Right cardiac atrium (tissue), 5 donors: ENCODE measurements around the gene STYXL1. TPM values are rescaled to one million over a fixed set of nuclear protein-coding genes. Genes with fewer than 3 reads are reported as not detected.

Source experiments
- ATAC-seq, 2 donors: fragments of 200-7000 bp; cut with Tn5 transposase; one replicate each; pipeline versions ENCODE4 v1.8.0 to v1.9.1; 2020; ENCODE audit warnings: moderate library complexity in 2 of 2, mild to moderate bottlenecking in 1 of 2
- DNase-seq, 3 donors: peaks; one replicate each; pipeline ENCODE4 v3.0.0-alpha.2; 2020
- H3K27ac ChIP-seq: one replicate; pipeline ENCODE4 v1.5.1; 2013; ENCODE audit warnings: mild to moderate bottlenecking, low read length, control low read depth, moderate library complexity
- H3K27me3 ChIP-seq: one replicate; pipeline ENCODE4 v1.6.1; 2013; ENCODE audit not compliant: control insufficient read depth, insufficient read depth
- H3K4me1 ChIP-seq: one replicate; pipeline ENCODE4 v1.6.1; 2013; ENCODE audit warnings: low read length; ENCODE audit not compliant: control insufficient read depth, insufficient read depth
- H3K4me3 ChIP-seq: one replicate; pipeline ENCODE4 v1.5.1; 2013; ENCODE audit warnings: low read length, control low read depth
- H3K9me3 ChIP-seq: one replicate; pipeline ENCODE4 v1.6.1; 2013; ENCODE audit warnings: low read length; ENCODE audit not compliant: control insufficient read depth
- WGBS: extraction: QIAGEN DNeasy Blood & Tissue Kit; methylation state at CpG from one replicate; pipeline ENCODE4 v1.1.7; 2013; 5-methylcytosine and 5-hydroxymethylcytosine counted together
- intact Hi-C, 4 donors: fragments of 100-400 bp; cut with DNase I; formaldehyde crosslinking; loops; one replicate each; pipeline versions ENCODE4 v1.11.0 to v1.14.0; 2022 to 2023
- polyA plus RNA-seq: library from polyadenylated mRNA; stranded (reverse); fragments of 200-250 nt; gene quantifications from one replicate; pipeline ENCODE4 v1.2.3, GENCODE V29; 2013
- total RNA-seq, 4 donors: library from RNA; stranded (reverse); fragmentation: NEBNext Ultra II Directional; extraction: Animal tissue kit (Norgen Biotek cat#: 25700); gene quantifications; one replicate each; pipeline ENCODE4 v1.2.1, GENCODE V29; 2021
- donor health status: healthy with polysubstance abuse.
- donor health status: DM: no; HTN: yes; CAD: no.
- donor health status: DM: no; HTN: no; CAD: no.
- donor health status: DM: no; HTN: yes; CAD: no; lungs with severe emphysema.
- donor health status: DM: yes; HTN: yes; CAD: no.

STYXL1 gene
- total and polyA plus RNA-seq, 5 donors: 10.2 to 43.7 (median 26.8) TPM

GRCh38 chr7:75965617-75966016 is 82.2 kb downstream of the STYXL1 start:
- Histone ChIP-seq H3K4me3 (no peak overlapping the region), H3K27ac (peak overlapping the region; percentile 42), H3K9me3 (no peaks in the 10 kb centered on the region), H3K27me3 (no peaks in the 10 kb centered on the region), H3K4me1 (peaks cover 15% of the 10 kb centered on the region)
- peak in 1 of 3 donors; percentile 59 for DNase-seq
- WGBS: 80% methylated on average over 13 of the region's 13 CpGs
- intact Hi-C loops: loop anchor here in 1 of 4 donors (10.0 kb wide), 1 partner anchor 51 kb away; the partner anchor contains the start of gene POR
- no peak for ATAC-seq

- Histone ChIP-seq H3K4me3 (no peak overlapping the region), H3K9me3 (no peaks in the 10 kb centered on the region), H3K4me1 (peaks cover 12% of the 10 kb centered on the region), H3K27ac (peak overlapping the region; percentile 13), H3K27me3 (no peaks in the 10 kb centered on the region)
- 42% methylated on average over 9 of the region's 9 CpGs for WGBS
- intact Hi-C loops: loop anchor here in 1 of 4 donors (10.0 kb wide), 1 partner anchor 49 kb away; the partner anchor contains the start of gene POR
- ATAC-seq (peak; percentile 6 to 9), DNase-seq (peak in 1 of 3 donors; percentile 48)
These were observed 84.3 kb downstream of the STYXL1 start for GRCh38 chr7:75963381-75963995.

- no peaks in the 10 kb centered on the region for H3K9me3 ChIP-seq
- WGBS: 14% methylated on average over 18 of the region's 18 CpGs
- intact Hi-C loops: loop anchor here in 1 of 4 donors (10.0 kb wide), 1 partner anchor 48 kb away; the partner anchor contains the start of gene POR
- H3K27me3 ChIP-seq: no peaks in the 10 kb centered on the region
- no peak overlapping the region for H3K4me3 ChIP-seq
- peak; percentile 81 to 82 (median 82) for DNase-seq
- peak overlapping the region; percentile 13 for H3K27ac ChIP-seq
- ATAC-seq: peak; percentile 23 to 70
- peaks cover 11% of the 10 kb centered on the region for H3K4me1 ChIP-seq
These were observed 85.0 kb downstream of the STYXL1 start for GRCh38 chr7:75962607-75963380.

GRCh38 chr7:75961218-75961617 is 86.6 kb downstream of the STYXL1 start:
- Histone ChIP-seq H3K4me3 (no peak overlapping the region), H3K27me3 (no peaks in the 10 kb centered on the region), H3K9me3 (no peaks in the 10 kb centered on the region), H3K4me1 (peaks cover 7% of the 10 kb centered on the region), H3K27ac (no peak overlapping the region)
- DNase-seq (peak in 1 of 3 donors; percentile 17), ATAC-seq (no peak)
- intact Hi-C loops: loop anchor here in 1 of 4 donors (10.0 kb wide), 1 partner anchor 46 kb away; the partner anchor contains the start of gene POR
- WGBS: 89% methylated on average over 7 of the region's 7 CpGs

GRCh38 chr7:75960372-75960771 is 87.4 kb downstream of the STYXL1 start:
- DNase-seq: peak in 1 of 3 donors; percentile 10
- Histone ChIP-seq H3K27ac (no peak overlapping the region), H3K4me1 (peaks cover 7% of the 10 kb centered on the region), H3K4me3 (no peak overlapping the region), H3K27me3 (no peaks in the 10 kb centered on the region), H3K9me3 (no peaks in the 10 kb centered on the region)
- WGBS: over 99% methylated on average over 6 of the region's 6 CpGs
- ATAC-seq: no peak
- intact Hi-C loops: loop anchor here in 1 of 4 donors (10.0 kb wide), 1 partner anchor 46 kb away; the partner anchor contains the start of gene POR

- Histone ChIP-seq H3K9me3 (no peaks in the 10 kb centered on the region), H3K27ac (no peak overlapping the region), H3K4me1 (peaks cover 7% of the 10 kb centered on the region), H3K4me3 (no peak overlapping the region), H3K27me3 (no peaks in the 10 kb centered on the region)
- intact Hi-C loops: loop anchor here in 1 of 4 donors (5.0 kb wide), 1 partner anchor 37 kb away; no protein-coding TSS in a partner anchor
- 91% methylated on average over 9 of the region's 9 CpGs for WGBS
- peak in 1 of 3 donors; percentile 7 for DNase-seq
- ATAC-seq: no peak
These were observed 88.8 kb downstream of the STYXL1 start for GRCh38 chr7:75958802-75959543.

DNA sequence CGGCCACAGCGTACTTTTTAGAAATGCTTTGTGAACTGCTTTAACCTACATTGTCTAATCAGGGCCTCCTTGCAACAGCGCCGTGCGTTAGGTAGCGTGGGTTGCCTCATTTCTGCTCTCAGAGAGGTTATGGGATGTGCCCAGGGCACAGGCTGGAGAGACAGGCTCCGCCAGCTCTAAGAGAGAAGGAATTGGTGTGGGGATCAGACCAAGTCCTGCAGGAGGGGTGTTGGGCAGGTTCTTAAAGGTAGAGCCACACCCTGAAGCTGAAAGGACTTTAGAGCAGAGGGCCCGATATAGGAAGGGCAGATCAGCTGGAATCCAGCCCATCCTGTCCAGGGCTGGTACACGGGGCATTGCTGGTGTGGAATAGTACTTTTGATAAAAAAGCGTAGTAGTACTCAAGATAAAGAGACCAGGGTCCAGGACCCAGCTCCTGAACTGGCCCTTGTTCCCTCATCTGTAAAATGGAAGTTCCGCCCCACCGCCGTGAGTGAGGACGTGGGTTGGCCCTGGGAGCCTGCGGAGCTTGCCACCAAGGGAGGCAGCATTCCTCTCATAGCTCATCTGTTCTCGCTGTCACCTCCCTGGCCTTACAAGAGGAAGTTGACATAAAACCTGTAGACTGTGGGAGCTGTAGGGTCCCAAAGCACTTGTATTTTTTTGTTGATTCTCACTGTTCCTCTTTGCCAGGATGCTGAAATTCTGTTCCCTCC is 90.6 kb downstream of the STYXL1 start:
- ATAC-seq (peak; percentile 13 to 27), DNase-seq (peak in 1 of 3 donors; percentile 51)
- Histone ChIP-seq H3K9me3 (no peaks in the 10 kb centered on the region), H3K27me3 (no peaks in the 10 kb centered on the region), H3K4me3 (no peak overlapping the region), H3K4me1 (peaks cover 2% of the 10 kb centered on the region), H3K27ac (no peak overlapping the region)
- WGBS: 77% methylated on average over 16 of the region's 16 CpGs
- intact Hi-C loops: loop anchor here in 1 of 4 donors (5.0 kb wide), 1 partner anchor 35 kb away; no protein-coding TSS in a partner anchor

DNA sequence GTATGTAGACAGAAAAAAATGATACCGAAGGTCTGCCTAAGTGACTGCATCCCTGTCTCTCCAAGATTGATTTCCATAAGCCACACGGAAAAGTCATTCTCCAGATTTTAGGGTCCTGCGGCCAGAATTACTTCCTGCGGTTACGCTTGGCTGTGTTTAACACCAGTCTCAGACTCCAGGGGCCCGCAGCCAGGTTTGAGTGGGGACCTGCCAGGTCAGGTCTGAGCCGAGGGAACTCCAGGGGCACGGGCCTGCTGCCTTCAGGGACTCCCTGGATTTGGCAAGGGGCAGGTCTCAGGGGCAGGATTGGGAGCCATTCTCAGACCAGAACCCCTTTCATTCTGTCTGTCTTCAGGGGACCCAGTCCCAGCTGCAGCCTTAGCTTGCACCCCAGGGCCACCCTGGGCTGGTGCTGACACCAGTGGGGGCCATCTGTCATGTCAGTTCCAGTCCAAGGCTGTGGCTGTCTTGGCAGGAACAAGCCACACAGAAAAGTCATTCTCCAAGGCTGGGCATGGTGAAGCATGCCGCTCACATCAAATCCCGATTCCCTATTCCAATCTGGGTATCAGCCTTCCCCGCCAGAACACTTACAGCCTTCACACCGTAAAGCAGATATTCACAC is 92.4 kb downstream of the STYXL1 start:
- Histone ChIP-seq H3K9me3 (no peaks in the 10 kb centered on the region), H3K4me1 (no peaks in the 10 kb centered on the region), H3K4me3 (no peak overlapping the region), H3K27me3 (no peaks in the 10 kb centered on the region), H3K27ac (no peak overlapping the region)
- DNase-seq: peak in 1 of 3 donors; percentile 27
- intact Hi-C loops: loop anchor here in 1 of 4 donors (5.0 kb wide), 1 partner anchor 33 kb away; no protein-coding TSS in a partner anchor
- no peak for ATAC-seq
- 95% methylated on average over 12 of the region's 12 CpGs for WGBS

- DNase-seq (peak in 1 of 3 donors; percentile 14), ATAC-seq (no peak)
- Histone ChIP-seq H3K27me3 (no peaks in the 10 kb centered on the region), H3K4me3 (no peak overlapping the region), H3K9me3 (no peaks in the 10 kb centered on the region), H3K4me1 (peaks cover 4% of the 10 kb centered on the region), H3K27ac (no peak overlapping the region)
- intact Hi-C loops: no loop called here
- 85% methylated on average over 11 of the region's 11 CpGs for WGBS
These were observed 93.9 kb downstream of the STYXL1 start for GRCh38 chr7:75953931-75954330.

DNA sequence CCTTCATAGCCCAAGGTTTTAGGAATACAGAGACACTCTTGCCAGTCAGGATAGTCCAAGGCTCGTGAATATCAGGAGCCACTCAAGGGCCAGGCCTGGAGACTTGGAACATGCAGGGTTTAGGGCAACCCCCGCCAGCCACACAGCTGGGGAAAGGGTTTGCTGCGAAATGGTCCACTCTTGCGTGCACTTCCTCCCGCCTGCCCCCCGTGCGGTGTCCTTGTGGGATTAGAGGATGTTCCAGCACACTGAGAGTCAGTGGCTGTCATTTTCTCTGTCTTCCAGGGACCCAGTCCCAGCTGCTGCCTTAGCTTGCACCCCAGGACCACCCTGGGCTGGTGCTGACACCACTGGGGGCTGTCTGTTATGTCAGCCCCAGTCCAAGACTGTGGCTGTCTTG is 94.4 kb downstream of the STYXL1 start:
- ATAC-seq (peak in 1 of 2 donors; percentile 8), DNase-seq (no peak)
- Histone ChIP-seq H3K9me3 (no peaks in the 10 kb centered on the region), H3K4me3 (no peak overlapping the region), H3K27ac (no peak overlapping the region), H3K27me3 (no peaks in the 10 kb centered on the region), H3K4me1 (peaks cover 4% of the 10 kb centered on the region)
- intact Hi-C loops: no loop called here
- 92% methylated on average over 7 of the region's 7 CpGs for WGBS
